Erythroblast (primary cell): ENCODE measurements around the gene CDC42BPB.

Experiments
- DNase-seq, 2 experiments: peaks; one replicate each; lab custom pipeline; 2025; lab: John Stamatoyannopoulos, UW
- GATA1 ChIP-seq: IDR thresholded peaks from 2 replicates; pipeline ENCODE4 v1.6.1; 2011; ENCODE audit warnings: low read depth, mild to moderate bottlenecking, control low read depth, low read length, moderate library complexity
- POLR2A ChIP-seq: IDR thresholded peaks from 2 replicates; pipeline ENCODE4 v1.6.1; 2011; ENCODE audit warnings: mild to moderate bottlenecking, low read length

CDC42BPB gene

GRCh38 chr14:102885737-102886447 is 171.5 kb downstream of the CDC42BPB start:
- TF ChIP-seq POLR2A: no peak
- DNase-seq: no peak

GRCh38 chr14:102883554-102883953 is 173.8 kb downstream of the CDC42BPB start:
- TF ChIP-seq GATA1: no peak
- TF ChIP-seq POLR2A: no peak
- no peak for DNase-seq

- TF ChIP-seq POLR2A (no peak), GATA1 (no peak)
- DNase-seq: no peak
These were observed 174.2 kb downstream of the CDC42BPB start for GRCh38 chr14:102883089-102883541.
